ENCODE data around the gene ACOT4.
"Not testable (repeated sequence)": the region's sequence is repeated elsewhere in the genome, so short reads cannot be mapped to it uniquely, and the experiment has no call there.

Gene ACOT4

GRCh38 chr14:73591690-73592449 lies at the start of gene ACOT4:
ACOT4 (plus strand) TSS chr14:73591873; CDS start chr14:73591960, 87 bp downstream.
- DNase-seq: peak; percentile 27 to 33

GRCh38 chr14:73542961-73543360 lies 48.7 kb upstream of the ACOT4 start:
- DNase-seq: not testable (repeated sequence)

DNA sequence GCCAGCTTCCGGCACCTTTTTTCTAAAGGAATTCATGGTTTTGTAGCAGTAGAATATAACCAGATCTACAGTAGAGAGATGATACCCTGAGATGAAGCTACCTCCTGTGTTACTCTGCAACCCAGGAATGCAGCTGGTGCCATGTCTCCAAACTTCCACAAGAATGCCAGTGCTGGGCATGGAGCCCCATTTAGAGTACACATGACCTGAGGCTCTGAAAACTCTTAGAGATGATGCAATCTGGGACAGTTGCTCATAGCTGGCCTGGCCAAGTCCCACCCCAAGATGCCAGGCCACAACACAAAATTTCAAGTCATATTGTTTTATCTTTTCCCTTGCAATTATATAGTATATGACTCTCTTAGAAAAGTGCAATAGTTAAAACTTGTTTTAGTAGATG lies 46.3 kb upstream of the ACOT4 start:
- not testable (repeated sequence) for DNase-seq

DNA sequence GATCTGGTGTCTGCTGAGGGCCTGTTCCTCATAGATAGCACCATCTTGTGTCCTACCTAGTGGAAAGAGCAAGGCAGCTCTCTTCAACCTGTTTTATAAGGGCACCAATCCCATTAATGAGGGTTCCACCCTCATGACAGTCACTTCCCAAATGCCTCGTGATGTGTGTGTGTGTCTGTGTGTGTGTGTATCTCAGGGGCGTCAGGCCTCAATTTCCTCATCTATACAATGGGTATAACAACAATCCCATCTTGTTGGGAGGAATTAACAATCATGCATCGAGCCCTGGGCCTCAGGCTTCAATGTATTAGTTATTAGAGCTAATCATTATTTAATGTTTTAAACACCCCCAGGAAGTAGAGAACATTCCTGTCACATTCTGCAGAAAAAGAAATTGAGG lies 42.6 kb upstream of the ACOT4 start:
- not testable (repeated sequence) for DNase-seq

DNA sequence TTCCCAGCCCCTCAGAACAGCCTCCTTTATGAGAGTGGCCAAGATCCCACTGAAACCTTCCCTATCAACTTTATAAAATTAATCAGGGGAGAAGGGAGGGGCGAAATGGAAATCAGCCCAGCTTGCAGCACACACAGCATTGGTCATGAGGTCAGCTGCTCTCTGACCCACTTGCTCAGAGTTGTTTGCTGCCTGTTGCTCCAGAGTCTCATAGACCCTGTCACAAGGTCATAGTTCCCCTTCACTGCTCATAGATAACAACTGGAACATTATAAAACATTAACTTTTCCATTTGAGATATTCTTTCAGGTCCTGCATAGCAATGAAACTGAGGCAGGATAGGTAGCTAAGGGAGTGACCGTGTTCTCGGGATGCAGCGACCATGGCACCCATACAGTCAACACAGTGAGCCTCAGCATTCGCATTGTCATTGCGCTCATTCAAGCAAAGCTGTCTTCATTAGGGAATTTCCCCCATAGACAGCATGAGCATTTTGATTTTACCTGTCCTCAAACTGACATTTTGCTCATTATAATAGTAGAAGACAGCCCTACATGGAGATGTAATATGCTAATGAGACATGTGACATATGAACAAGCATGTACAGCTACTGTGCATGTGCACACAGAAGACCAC lies 41.7 kb upstream of the ACOT4 start:
- DNase-seq: peak in 1 of 2 donors; percentile 63

- DNase-seq: no peak
Observed at GRCh38 chr14:73553845-73554244, 37.8 kb upstream of the ACOT4 start.

- not testable (repeated sequence) for DNase-seq
Observed at GRCh38 chr14:73557201-73557600, 34.5 kb upstream of the ACOT4 start.

DNA sequence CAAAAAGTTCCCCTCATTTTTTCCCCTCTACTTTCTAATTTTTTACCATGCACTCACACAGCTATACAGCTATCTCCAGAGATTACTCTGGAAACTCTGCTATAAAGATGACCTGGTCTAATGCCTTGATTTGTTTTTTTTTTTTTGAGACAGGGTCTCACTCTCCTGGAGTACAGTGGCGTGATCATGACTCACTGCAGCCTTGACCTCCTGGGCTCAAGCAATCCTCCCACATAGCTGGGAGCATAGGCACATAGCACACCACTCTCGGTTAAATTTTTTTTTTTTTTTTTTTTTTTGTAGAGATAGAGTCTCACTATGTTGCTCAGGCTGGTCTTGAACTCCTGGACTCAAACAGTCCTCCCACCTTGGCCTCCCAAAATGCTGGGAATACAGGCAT lies 33.4 kb upstream of the ACOT4 start:
- not testable (repeated sequence) for DNase-seq

DNA sequence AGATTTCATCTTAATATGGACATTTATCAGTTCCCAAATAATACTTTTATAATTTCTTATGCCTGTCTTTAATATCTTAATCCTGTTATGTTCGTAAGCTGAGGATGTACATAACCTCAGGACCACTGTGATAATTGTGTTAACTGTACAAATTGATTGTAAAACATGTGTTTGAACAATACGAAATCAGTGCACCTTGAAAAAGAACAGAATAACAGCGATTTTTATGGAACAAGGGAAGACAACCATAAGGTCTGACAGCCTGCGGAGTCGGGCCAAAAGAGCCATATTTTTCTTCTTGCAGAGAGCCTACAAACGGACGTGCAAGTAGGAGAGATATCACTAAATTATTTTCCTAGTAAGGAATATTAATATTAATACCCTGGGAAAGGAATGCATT lies 29.4 kb upstream of the ACOT4 start:
- not testable (repeated sequence) for DNase-seq

DNA sequence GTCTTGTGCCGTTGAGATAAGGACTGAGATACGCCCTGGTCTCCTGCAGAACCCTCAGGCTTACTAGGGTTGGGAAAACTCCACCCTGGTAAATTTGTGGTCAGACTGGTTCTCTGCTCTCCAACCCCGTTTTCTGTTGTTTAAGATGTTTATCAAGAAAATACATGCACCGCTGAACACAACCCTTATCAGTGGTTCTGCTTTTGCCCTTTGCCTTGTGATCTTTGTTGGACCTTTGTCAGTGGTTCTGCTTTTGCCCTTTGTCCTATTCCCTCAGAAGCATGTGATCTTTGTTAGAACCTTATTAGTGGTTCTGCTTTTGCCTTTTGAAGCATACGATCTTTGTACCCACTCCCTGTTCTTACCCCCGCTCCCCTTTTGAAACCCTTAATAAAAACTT lies 29.0 kb upstream of the ACOT4 start:
- peak in 1 of 2 donors; percentile 41 for DNase-seq

- not testable (repeated sequence) for DNase-seq
Observed at GRCh38 chr14:73566431-73566830, 25.2 kb upstream of the ACOT4 start.

DNA sequence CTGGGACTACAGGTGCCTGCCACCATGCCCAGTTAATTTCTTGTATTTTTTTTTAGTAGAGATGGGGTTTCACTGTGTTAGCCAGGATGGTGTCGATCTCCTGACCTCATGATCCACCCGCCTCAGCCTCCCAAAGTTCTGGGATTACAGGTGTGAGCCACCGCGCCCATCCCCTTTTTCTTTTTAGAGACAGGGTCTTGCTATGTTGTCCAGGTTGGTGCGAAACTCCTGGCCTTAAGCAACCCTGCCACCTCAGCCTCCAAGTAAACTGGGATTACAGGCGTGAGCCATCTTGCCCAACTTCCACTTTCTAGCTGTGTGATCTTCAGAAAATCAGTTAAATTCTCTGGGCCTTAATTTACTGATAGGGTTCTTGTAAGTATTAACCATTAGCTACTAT lies 24.7 kb upstream of the ACOT4 start:
- not testable (repeated sequence) for DNase-seq

- no peak for DNase-seq
Observed at GRCh38 chr14:73567358-73567757, 24.3 kb upstream of the ACOT4 start.

- no peak for DNase-seq
Observed at GRCh38 chr14:73567951-73568885, 23.5 kb upstream of the ACOT4 start.

DNA sequence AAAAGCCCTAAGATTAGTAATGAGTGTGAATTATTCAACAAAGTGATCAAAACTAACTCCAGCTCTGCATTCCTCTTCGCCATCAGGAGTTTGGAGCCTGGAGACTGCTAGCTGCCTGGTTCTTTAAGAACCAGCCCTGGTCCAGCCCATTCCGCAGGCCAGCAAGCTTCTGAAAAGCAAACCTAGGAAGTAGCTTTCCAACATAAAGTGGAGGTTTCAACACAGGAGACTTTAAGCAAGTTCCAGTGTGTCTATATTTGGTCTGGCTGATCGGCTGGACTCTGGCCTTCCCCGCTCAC lies 22.8 kb upstream of the ACOT4 start:
- not testable (repeated sequence) for DNase-seq

DNA sequence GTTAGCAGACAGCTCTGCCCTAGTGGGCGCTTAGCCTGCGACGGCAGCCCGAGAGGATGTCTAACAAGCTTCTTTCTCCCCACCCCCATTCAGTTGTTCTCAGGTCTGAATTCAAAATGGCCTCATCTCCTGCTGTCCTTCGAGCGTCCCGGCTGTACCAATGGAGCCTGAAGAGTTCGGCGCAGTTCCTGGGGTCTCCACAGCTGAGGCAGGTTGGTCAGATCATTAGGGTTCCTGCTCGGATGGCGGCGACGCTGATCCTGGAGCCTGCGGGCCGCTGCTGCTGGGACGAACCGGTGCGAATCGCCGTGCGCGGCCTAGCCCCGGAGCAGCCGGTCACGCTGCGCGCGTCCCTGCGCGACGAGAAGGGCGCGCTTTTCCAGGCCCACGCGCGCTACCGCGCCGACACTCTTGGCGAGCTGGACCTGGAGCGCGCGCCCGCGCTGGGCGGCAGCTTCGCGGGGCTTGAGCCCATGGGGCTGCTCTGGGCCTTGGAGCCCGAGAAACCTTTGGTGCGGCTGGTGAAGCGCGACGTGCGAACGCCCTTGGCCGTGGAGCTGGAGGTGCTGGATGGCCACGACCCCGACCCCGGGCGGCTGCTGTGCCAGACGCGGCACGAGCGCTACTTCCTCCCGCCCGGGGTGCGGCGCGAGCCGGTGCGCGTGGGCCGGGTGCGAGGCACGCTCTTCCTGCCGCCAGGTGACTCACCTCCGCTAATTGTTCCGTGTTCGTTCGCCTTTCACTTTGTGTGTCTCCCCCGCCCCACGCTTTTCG lies 22.3 kb upstream of the ACOT4 start, which contains the start of gene ACOT2:
Gene ACOT2, plus strand, starts transcription at position 29 of the 774 bp plus-strand sequence. Its CDS starts 28 bp downstream, at position 57.
- DNase-seq: peak; percentile 77 to 85

GRCh38 chr14:73570913-73571312 lies 20.8 kb upstream of the ACOT4 start:
- DNase-seq: not testable (repeated sequence)

DNA sequence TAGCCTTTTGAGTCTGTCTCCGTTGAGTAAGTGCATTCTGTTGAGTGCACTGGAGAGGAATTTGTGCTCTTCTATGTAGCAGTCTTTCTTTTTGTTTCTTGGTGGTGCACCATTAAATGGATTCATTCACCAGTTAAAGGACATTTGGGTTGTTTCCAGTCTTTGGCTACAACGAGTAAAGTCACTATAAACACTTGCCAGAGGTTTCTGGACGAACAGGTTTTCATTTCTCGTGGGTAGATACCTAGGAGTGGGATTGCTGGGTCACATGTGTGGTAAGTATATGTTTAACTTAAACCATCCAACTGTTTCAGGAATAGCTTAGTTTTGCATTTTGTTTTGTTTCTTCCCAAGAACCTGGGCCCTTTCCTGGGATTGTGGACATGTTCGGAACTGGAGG lies 18.6 kb upstream of the ACOT4 start:
- DNase-seq: not testable (repeated sequence)

- DNase-seq: not testable (repeated sequence)
Observed at GRCh38 chr14:73573740-73574139, 17.9 kb upstream of the ACOT4 start.

- peak in 1 of 2 donors; percentile 56 for DNase-seq
Observed at GRCh38 chr14:73574251-73574650, 17.4 kb upstream of the ACOT4 start.

GRCh38 chr14:73576391-73576790 lies 15.3 kb upstream of the ACOT4 start:
- peak; percentile 29 to 62 for DNase-seq

GRCh38 chr14:73577214-73577613 lies 14.5 kb upstream of the ACOT4 start:
- DNase-seq: not testable (repeated sequence)
